GM12878 (cell line): Measurements from ENCODE around the gene PRR14L. TPM values are rescaled to one million over a fixed set of nuclear protein-coding genes. Genes with fewer than 3 reads are reported as not detected.

ENCODE experiments used
- ATAC-seq: fragments of 200-7000 bp; cut with Tn5 transposase; 3 replicates; pipeline ENCODE4 v1.9.1; 2020; ENCODE audit warnings: mild to moderate bottlenecking, moderate library complexity
- BruUV-seq: library from RNA; stranded (reverse); fragments of 400-500 nt; replicated peaks from 2 replicates; lab custom pipeline; 2021; lab: Mats Ljungman, UMichigan
- CTCF ChIA-PET: fragments of 300-600 bp; sonication (Branson Sonifier 250); formaldehyde crosslinking; extraction: SDS; loops from one replicate; lab custom pipeline; 2021; ENCODE audit warnings: inconsistent platforms; lab: Yijun Ruan, JAX
- POLR2A ChIA-PET: fragments of 350-600 bp; formaldehyde crosslinking; extraction: SDS; loops from one replicate; lab custom pipeline; 2021; ENCODE audit warnings: inconsistent platforms; lab: Charles Lee
- RAD21 ChIA-PET: fragments of 300-600 bp; sonication (Branson Sonifier 250); formaldehyde crosslinking; loops from one replicate; lab custom pipeline; 2023; ENCODE audit warnings: antibody characterized with exemption; ENCODE audit not compliant: unreplicated experiment; lab: Charles Lee
- SMC1A ChIA-PET: fragments of 300-600 bp; sonication (Branson Sonifier 250); formaldehyde crosslinking; loops from one replicate; lab custom pipeline; 2023; ENCODE audit not compliant: unreplicated experiment, uncharacterized antibody; lab: Charles Lee
- DNase-seq: peaks from one replicate; pipeline ENCODE4 v3.0.0-alpha.2; 2011; ENCODE audit warnings: low read depth, low spot score
- FAIRE-seq: peaks from 3 replicates; lab custom pipeline; 2011; peaks lifted over from hg19 to GRCh38; lab: Jason Lieb, UNC
- H2AFZ ChIP-seq: 2 replicates; pipeline ENCODE4 v1.6.0; 2011; ENCODE audit warnings: low read depth, low read length, control low read depth; ENCODE audit not compliant: control insufficient read depth
- H3K27ac ChIP-seq: 2 replicates; pipeline ENCODE4 v1.5.1; 2011; ENCODE audit warnings: control low read depth; ENCODE audit not compliant: control insufficient read depth, insufficient read depth
- H3K27me3 ChIP-seq, 2 experiments: replicated peaks in 1 of 2; 2 replicates each; pipeline versions ENCODE4 v1.6.0 to v1.6.1; 2011; ENCODE audit warnings: low read length in 1 of 2; ENCODE audit not compliant: control insufficient read depth in 2 of 2, insufficient read depth in 2 of 2
- H3K36me3 ChIP-seq, 2 experiments: 2 replicates each; pipeline ENCODE4 v1.5.1; 2011; ENCODE audit warnings: low read length in 1 of 2; ENCODE audit not compliant: control insufficient read depth in 2 of 2, insufficient read depth in 2 of 2
- H3K4me1 ChIP-seq: 2 replicates; pipeline ENCODE4 v1.6.1; 2011; ENCODE audit warnings: mild to moderate bottlenecking, low read length, moderate library complexity, mixed read lengths; ENCODE audit not compliant: control insufficient read depth, insufficient read depth
- H3K4me2 ChIP-seq: 2 replicates; pipeline ENCODE4 v1.6.0; 2011; ENCODE audit warnings: control low read depth; ENCODE audit not compliant: control insufficient read depth, insufficient read depth
- H3K4me3 ChIP-seq: fragments of 200-600 bp; sonication (generic); 2 replicates; pipeline ENCODE4 v1.5.1; 2016
- H3K79me2 ChIP-seq: 2 replicates; pipeline ENCODE4 v1.6.0; 2011; ENCODE audit warnings: low read length; ENCODE audit not compliant: control insufficient read depth, insufficient read depth
- H3K9ac ChIP-seq: 2 replicates; pipeline ENCODE4 v1.8.0; 2011; ENCODE audit warnings: low read length, control low read depth, mixed read lengths; ENCODE audit not compliant: control insufficient read depth, insufficient read depth
- H3K9me3 ChIP-seq: replicated peaks from 3 replicates; pipeline ENCODE4 v1.5.1; 2011; ENCODE audit warnings: mild to moderate bottlenecking, low read length; ENCODE audit not compliant: control insufficient read depth, insufficient read depth
- H4K20me1 ChIP-seq: 2 replicates; pipeline ENCODE4 v1.6.0; 2011; ENCODE audit not compliant: control insufficient read depth, insufficient read depth
- BRCA1 ChIP-seq: IDR thresholded peaks from 2 replicates; pipeline ENCODE4 v1.6.1; 2011; ENCODE audit warnings: low read depth, low read length, improper control_type of control experiment
- ESRRA ChIP-seq: IDR thresholded peaks from 2 replicates; pipeline ENCODE4 v1.6.1; 2012; ENCODE audit warnings: mild to moderate bottlenecking, low read length, improper control_type of control experiment
- HDGF ChIP-seq: fragments of 450-650 bp; IDR thresholded peaks from 2 replicates; pipeline ENCODE4 v1.6.1; 2016; ENCODE audit warnings: antibody characterized with exemption
- JUNB ChIP-seq: IDR thresholded peaks from 2 replicates; pipeline ENCODE4 v1.6.1; 2016; ENCODE audit warnings: antibody characterized with exemption, mild to moderate bottlenecking
- MAX ChIP-seq: IDR thresholded peaks from 2 replicates; pipeline ENCODE4 v1.6.1; 2012; ENCODE audit warnings: low read depth, low read length, improper control_type of control experiment
- MLLT1 ChIP-seq: fragments of 450-650 bp; IDR thresholded peaks from 2 replicates; pipeline ENCODE4 v1.6.1; 2016; ENCODE audit warnings: mild to moderate bottlenecking
- PML ChIP-seq: IDR thresholded peaks from 2 replicates; pipeline ENCODE4 v1.6.1; 2012; ENCODE audit warnings: low read length, inconsistent platforms
- RELB ChIP-seq: fragments of 450-650 bp; IDR thresholded peaks from 2 replicates; pipeline ENCODE4 v1.6.1; 2017; ENCODE audit warnings: low read depth, mild to moderate bottlenecking, moderate library complexity
- SMC3 ChIP-seq: IDR thresholded peaks from 2 replicates; pipeline ENCODE4 v1.6.1; 2011; ENCODE audit warnings: low read length, improper control_type of control experiment, borderline replicate concordance
- SREBF2 ChIP-seq: IDR thresholded peaks from 2 replicates; pipeline ENCODE4 v1.6.1; 2012; ENCODE audit warnings: mild to moderate bottlenecking, low read length
- STAT3 ChIP-seq: IDR thresholded peaks from 2 replicates; pipeline ENCODE4 v1.6.1; 2011; ENCODE audit warnings: low read depth, low read length, improper control_type of control experiment
- TBL1XR1 ChIP-seq: IDR thresholded peaks from 2 replicates; pipeline ENCODE4 v1.6.1; 2012; ENCODE audit warnings: low read depth, low read length, improper control_type of control experiment
- WRNIP1 ChIP-seq: IDR thresholded peaks from 2 replicates; pipeline ENCODE4 v1.6.1; 2011; ENCODE audit warnings: low read depth, low read length, improper control_type of control experiment, borderline replicate concordance
- WGBS: methylation state at CpG from one replicate; pipeline ENCODE4 v1.1.6; 2016; ENCODE audit warnings: low lambda C conversion rate; ENCODE audit not compliant: insufficient replicate concordance, insufficient coverage; ENCODE audit errors: missing lambda C conversion rate; 5-methylcytosine and 5-hydroxymethylcytosine counted together
- in situ Hi-C: fragments of 300-500 bp; cut with MboI; formaldehyde crosslinking; loops from 9 replicates; pipeline ENCODE4 v1.14.3; 2018; ENCODE audit warnings: mixed read lengths
- intact Hi-C: fragments of 100-400 bp; cut with micrococcal nuclease; formaldehyde crosslinking; loops from one replicate; pipeline ENCODE4 v1.14.2; 2022; ENCODE audit not compliant: unreplicated experiment
- polyA plus RNA-seq, 11 experiments: library from polyadenylated mRNA; depleted of rRNA in 4 of 11; unstranded in 6 of 11; stranded (reverse) in 5 of 11; fragments of >200 nt; fragmentation: Nextera tagmentation in 4 of 11; fragmentation: Illumina TruSeq in 1 of 11; extraction: Ambion mirVana in 4 of 11; extraction: Trizol in 1 of 11; gene quantifications; 1 replicate in 1 of 11; 2 replicates in 10 of 11; pipeline versions ENCODE4 v1.2.1 to v1.2.3, GENCODE V29; 2011 to 2016; ENCODE audit warnings: inconsistent platforms in 2 of 11, missing spikeins in 2 of 11, low read depth in 1 of 11
- total RNA-seq, 4 experiments: library from RNA; depleted of rRNA in 3 of 4; stranded (reverse); fragments of >200 nt in 3 of 4; fragmentation: Illumina TruSeq in 1 of 4; extraction: Trizol in 1 of 4; gene quantifications; 2 replicates each; pipeline versions ENCODE4 v1.2.1 to v1.2.3, GENCODE V29; 2013 to 2021

The PRR14L gene
- total and polyA plus RNA-seq, 10 of the 15 experiments (the other 5 are each of a cell fraction or from before 2014, with no cell fraction given), result 4.2 to 49.0 (median 21.4) TPM

GRCh38 chr22:31750365-31751284 lies 693 bp upstream of the PRR14L start:
- DNase-seq, result no peak
- no peaks in the 10 kb centered on the region for H3K9me3 ChIP-seq
- peak overlapping the region; percentile 70 for H3K4me3 ChIP-seq
- peak overlapping the region; percentile 94 for H3K27ac ChIP-seq
- POLR2A ChIA-PET, result interaction anchor here (0.7 to 1.7 kb wide), 2 partner anchors 12 to 74 kb away, joined by 5 to 7 read pairs; no protein-coding TSS in a partner anchor
- peak overlapping the region; percentile 85 for H3K4me2 ChIP-seq
- no peaks in the 10 kb centered on the region for H3K36me3 ChIP-seq
- WGBS, result 61% methylated on average over 16 of the region's 16 CpGs
- RAD21 ChIA-PET, result no interaction called here
- no peaks in the 10 kb centered on the region for H4K20me1 ChIP-seq
- CTCF ChIA-PET, result no interaction called here
- no TSS peak for BruUV-seq
- H3K9ac ChIP-seq, result peak overlapping the region; percentile 93
- peaks cover 20% of the 10 kb centered on the region for H3K4me1 ChIP-seq
- H3K27me3 ChIP-seq, result no peaks in the 10 kb centered on the region
- intact Hi-C loops, result loop anchor here (5.0 to 10.0 kb wide), 2 partner anchors 86 to 403 kb away; partner anchors contain the start of genes PATZ1 and PISD
- peaks cover 54% of the 10 kb centered on the region for H3K79me2 ChIP-seq
- in situ Hi-C loops, result no loop called here
- H2AFZ ChIP-seq, result peak overlapping the region; percentile 94
- FAIRE-seq, result no peak
- SMC1A ChIA-PET, result interaction anchor here (1.0 to 1.7 kb wide), 2 partner anchors 89 to 200 kb away, joined by 3 to 6 read pairs; partner anchors contain the start of gene PISD
- no peak for TF ChIP-seq TBL1XR1
- no peak for TF ChIP-seq SREBF2
- no peak for TF ChIP-seq STAT3
- TF ChIP-seq RELB, result 0 out of 2 replicates have a peak, but pooled peaks have one; percentile 10
- peak; percentile 8; the same call in 1 of the 2 replicates for TF ChIP-seq HDGF
- TF ChIP-seq WRNIP1, result no peak
- TF ChIP-seq BRCA1, result no peak
- peak; percentile 90 for TF ChIP-seq MLLT1
- TF ChIP-seq SMC3, result no peak
- TF ChIP-seq ESRRA, result no peak
- no peak for TF ChIP-seq PML
- no peak for TF ChIP-seq MAX
- no peak for TF ChIP-seq JUNB
- no peak for ATAC-seq
